A549 (cell line): ENCODE measurements around the gene PTPN13. TPM values are rescaled to one million over a fixed set of nuclear protein-coding genes. Genes with fewer than 3 reads are reported as not detected.

Experiments used
- ATAC-seq, 2 experiments: fragments of 200-7000 bp in 1 of 2; fragments of >200 bp in 1 of 2; cut with Nextera tagmentation in 1 of 2; cut with Tn5 transposase in 1 of 2; 3 replicates each; pipeline versions ENCODE4 v1.8.0 to v1.9.1; 2018 to 2020; ENCODE audit warnings: mild to moderate bottlenecking in 1 of 2, moderate library complexity in 1 of 2
- CTCF ChIA-PET: fragments of 300-600 bp; sonication (Branson Sonifier 250); formaldehyde crosslinking; extraction: SDS; loops from one replicate; lab custom pipeline; 2021; ENCODE audit warnings: antibody characterized with exemption, inconsistent platforms; lab: Yijun Ruan, JAX
- POLR2A ChIA-PET: fragments of 350-600 bp; formaldehyde crosslinking; extraction: SDS; loops from one replicate; lab custom pipeline; 2021; ENCODE audit warnings: antibody characterized with exemption, inconsistent platforms; lab: Yijun Ruan, JAX
- DNase-seq, 2 experiments: peaks; one replicate each; pipeline versions ENCODE4 v3.0.0 to v3.0.0-alpha.2; 2011 to 2016; ENCODE audit warnings: low read depth in 1 of 2, low spot score in 1 of 2
- FAIRE-seq: peaks from 2 replicates; lab custom pipeline; 2011; peaks lifted over from hg19 to GRCh38; lab: Jason Lieb, UNC
- H3K27ac ChIP-seq, 2 experiments: fragments of >200 bp; sonication (Bioruptor Twin); formaldehyde crosslinking; 3 replicates each; pipeline ENCODE4 v1.5.1; 2016 to 2017
- H3K4me1 ChIP-seq: fragments of >200 bp; sonication (Bioruptor Twin); formaldehyde crosslinking; 3 replicates; pipeline ENCODE4 v1.6.1; 2016
- H3K4me2 ChIP-seq: fragments of >200 bp; sonication (Bioruptor Twin); formaldehyde crosslinking; 3 replicates; pipeline ENCODE4 v1.6.1; 2016
- H3K4me3 ChIP-seq: fragments of >200 bp; sonication (Bioruptor Twin); formaldehyde crosslinking; 3 replicates; pipeline ENCODE4 v1.5.1; 2016
- H3K9me3 ChIP-seq: fragments of >200 bp; sonication (Bioruptor Twin); formaldehyde crosslinking; 3 replicates; pipeline ENCODE4 v1.6.1; 2016
- CBX2 ChIP-seq: fragments of 200-600 bp; sonication (generic); IDR thresholded peaks from 2 replicates; pipeline ENCODE4 v1.6.1; 2016; ENCODE audit warnings: low read depth, mild to moderate bottlenecking, borderline replicate concordance
- CEBPB ChIP-seq, 2 experiments: fragments of >200 bp in 1 of 2; sonication (Bioruptor Twin) in 1 of 2; formaldehyde crosslinking in 1 of 2; IDR thresholded peaks; 2 replicates each; pipeline ENCODE4 v1.6.1; 2012 to 2016
- E2F6 ChIP-seq: IDR thresholded peaks from 2 replicates; pipeline ENCODE4 v1.6.1; 2012; ENCODE audit warnings: low read depth, borderline replicate concordance
- EHMT2 ChIP-seq: fragments of 200-600 bp; sonication (generic); IDR thresholded peaks from 2 replicates; pipeline ENCODE4 v1.6.1; 2016; ENCODE audit warnings: antibody characterized with exemption, low read depth, mild to moderate bottlenecking, moderate library complexity
- FOSB ChIP-seq: fragments of 250-450 bp; sonication (Bioruptor Pico); IDR thresholded peaks from 2 replicates; pipeline ENCODE4 v1.5.0; 2020; ENCODE audit warnings: mild to moderate bottlenecking, moderate library complexity
- FOSL2 ChIP-seq, 2 experiments: fragments of 450-650 bp in 1 of 2; fragments of >200 bp in 1 of 2; sonication (Bioruptor Twin) in 1 of 2; formaldehyde crosslinking; IDR thresholded peaks; 2 replicates each; pipeline versions ENCODE4 v1.5.0 to v1.6.1; 2016 to 2020; ENCODE audit warnings: mild to moderate bottlenecking in 1 of 2, moderate library complexity in 1 of 2
- HOXB13 ChIP-seq: fragments of 250-450 bp; sonication (Bioruptor Pico); IDR thresholded peaks from 2 replicates; pipeline ENCODE4 v1.5.0; 2020; ENCODE audit warnings: low read depth, mild to moderate bottlenecking, moderate library complexity
- HOXB5 ChIP-seq: fragments of 250-450 bp; sonication (Bioruptor Pico); IDR thresholded peaks from 2 replicates; pipeline ENCODE4 v1.5.0; 2020; ENCODE audit warnings: mild to moderate bottlenecking, moderate library complexity
- JUN ChIP-seq, 2 experiments: fragments of >200 bp; sonication (Bioruptor Twin); formaldehyde crosslinking; IDR thresholded peaks; 2 replicates in 1 of 2; 3 replicates in 1 of 2; pipeline ENCODE4 v1.6.1; 2016 to 2017
- JUNB ChIP-seq: fragments of >200 bp; sonication (Bioruptor Twin); formaldehyde crosslinking; IDR thresholded peaks from 2 replicates; pipeline ENCODE4 v1.6.1; 2016
- KDM1A ChIP-seq: fragments of 200-600 bp; sonication (generic); IDR thresholded peaks from 2 replicates; pipeline ENCODE4 v1.6.1; 2016; ENCODE audit warnings: low read depth, mild to moderate bottlenecking
- MAX ChIP-seq: IDR thresholded peaks from 2 replicates; pipeline ENCODE4 v1.6.1; 2012
- MAZ ChIP-seq: fragments of 150-350 bp; IDR thresholded peaks from 2 replicates; pipeline ENCODE4 v1.6.1; 2014; ENCODE audit warnings: antibody characterized with exemption, low read depth, low read length, borderline replicate concordance
- MYC ChIP-seq: IDR thresholded peaks from 2 replicates; pipeline ENCODE4 v1.6.1; 2012; ENCODE audit warnings: mild to moderate bottlenecking, inconsistent platforms, low read length, improper control_type of control experiment, borderline replicate concordance
- NR3C1 ChIP-seq: fragments of >200 bp; sonication (Bioruptor Twin); formaldehyde crosslinking; IDR thresholded peaks from 3 replicates; pipeline ENCODE4 v1.6.1; 2017
- PHF8 ChIP-seq: fragments of 200-600 bp; sonication (generic); IDR thresholded peaks from 2 replicates; pipeline ENCODE4 v1.6.1; 2016; ENCODE audit warnings: low read depth, mild to moderate bottlenecking, antibody characterized with exemption, moderate library complexity, borderline replicate concordance
- USF2 ChIP-seq: fragments of 450-650 bp; IDR thresholded peaks from 2 replicates; pipeline ENCODE4 v1.6.1; 2014; ENCODE audit warnings: antibody characterized with exemption
- WGBS: methylation state at CpG from one replicate; pipeline ENCODE4 v1.1.6; 2017; ENCODE audit errors: missing lambda C conversion rate; 5-methylcytosine and 5-hydroxymethylcytosine counted together
- polyA plus RNA-seq, 4 experiments: library from polyadenylated mRNA; depleted of rRNA in 3 of 4; stranded (reverse); fragments of >200 nt; fragmentation: RNase III in 1 of 4; extraction: RNeasy Plus Mini Kit Qiagen cat#74134 plus additional on column Dnase treatment in 1 of 4; gene quantifications; 2 replicates in 3 of 4; 3 replicates in 1 of 4; pipeline ENCODE4 v1.2.3, GENCODE V29; 2011 to 2017
- TF ChIP-seq, protein P1 (sequence below): fragments of >200 bp; sonication (Bioruptor Twin); formaldehyde crosslinking; IDR thresholded peaks from 3 replicates; pipeline ENCODE4 v1.6.1; 2016
- TF ChIP-seq, protein P2 (sequence below): fragments of 250-450 bp; sonication (Bioruptor Pico); IDR thresholded peaks from 2 replicates; pipeline ENCODE4 v1.5.0; 2021; ENCODE audit warnings: mild to moderate bottlenecking, moderate library complexity, borderline replicate concordance
- TF ChIP-seq, protein P3 (sequence below): IDR thresholded peaks from 2 replicates; pipeline ENCODE4 v1.6.1; 2012

Gene PTPN13
- polyA plus RNA-seq, 2 of the 4 experiments (the other 2 are of a cell fraction) = 10.4 to 13.3 TPM

DNA sequence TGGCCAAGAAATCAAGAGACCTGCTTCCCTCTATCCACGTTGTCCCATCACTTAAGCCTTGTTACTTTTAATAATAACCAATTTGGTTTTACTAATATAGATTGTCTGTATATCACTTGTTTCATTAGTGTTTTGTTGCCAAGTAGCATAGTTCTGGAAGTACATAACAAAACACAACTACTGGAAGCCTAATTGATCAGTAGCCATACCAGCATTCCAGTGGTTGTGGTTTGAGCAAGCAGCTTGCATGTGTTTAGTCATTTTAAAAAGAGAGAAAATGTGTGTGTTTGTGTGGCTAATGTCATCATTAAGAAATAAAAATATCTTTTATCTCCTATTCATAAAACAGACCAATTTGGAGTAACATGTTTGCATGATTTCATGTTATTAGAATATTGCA, 70.8 kb downstream of the PTPN13 start (continued):
- TF ChIP-seq E2F6 (no peak), MAX (no peak)

DNA sequence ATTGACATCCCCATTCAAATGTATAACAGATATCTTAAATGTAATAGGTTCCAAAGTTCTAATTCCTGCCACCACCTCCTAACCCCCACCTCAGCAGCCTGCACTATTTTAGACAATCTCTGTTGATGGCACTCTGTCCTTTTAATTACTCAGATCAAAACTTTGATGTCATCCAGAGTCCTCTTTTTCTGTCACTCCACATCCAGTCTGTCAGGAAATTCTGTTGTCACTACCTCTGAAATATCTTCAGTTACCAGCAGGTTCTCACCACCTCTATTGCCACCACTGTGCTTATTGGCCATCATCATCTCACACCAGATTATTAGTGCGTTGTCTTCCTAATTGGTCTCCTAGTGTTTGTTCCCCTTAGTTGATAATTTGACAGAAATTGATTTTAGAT, 76.2 kb downstream of the PTPN13 start:
- DNase-seq = no peak
- no peak for TF ChIP-seq MAZ
- TF ChIP-seq, protein P1, sequence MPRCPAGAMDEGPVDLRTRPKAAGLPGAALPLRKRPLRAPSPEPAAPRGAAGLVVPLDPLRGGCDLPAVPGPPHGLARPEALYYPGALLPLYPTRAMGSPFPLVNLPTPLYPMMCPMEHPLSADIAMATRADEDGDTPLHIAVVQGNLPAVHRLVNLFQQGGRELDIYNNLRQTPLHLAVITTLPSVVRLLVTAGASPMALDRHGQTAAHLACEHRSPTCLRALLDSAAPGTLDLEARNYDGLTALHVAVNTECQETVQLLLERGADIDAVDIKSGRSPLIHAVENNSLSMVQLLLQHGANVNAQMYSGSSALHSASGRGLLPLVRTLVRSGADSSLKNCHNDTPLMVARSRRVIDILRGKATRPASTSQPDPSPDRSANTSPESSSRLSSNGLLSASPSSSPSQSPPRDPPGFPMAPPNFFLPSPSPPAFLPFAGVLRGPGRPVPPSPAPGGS = no peak
- WGBS = 93% methylated on average over 1 of the region's 1 CpG
- Histone ChIP-seq H3K4me3 (no peak overlapping the region), H3K27ac (0 out of 6 replicates have a peak overlapping the region, but pooled peaks of 1 of the 2 experiments have one; percentile 26), H3K9me3 (no peaks in the 10 kb centered on the region), H3K4me2 (peak overlapping the region; percentile 36; the same call in 2 of the 3 replicates), H3K4me1 (peaks cover 14% of the 10 kb centered on the region)
- ATAC-seq = no peak
- ChIA-PET POLR2A (no interaction called here), CTCF (no interaction called here)
- FAIRE-seq = no peak

DNA sequence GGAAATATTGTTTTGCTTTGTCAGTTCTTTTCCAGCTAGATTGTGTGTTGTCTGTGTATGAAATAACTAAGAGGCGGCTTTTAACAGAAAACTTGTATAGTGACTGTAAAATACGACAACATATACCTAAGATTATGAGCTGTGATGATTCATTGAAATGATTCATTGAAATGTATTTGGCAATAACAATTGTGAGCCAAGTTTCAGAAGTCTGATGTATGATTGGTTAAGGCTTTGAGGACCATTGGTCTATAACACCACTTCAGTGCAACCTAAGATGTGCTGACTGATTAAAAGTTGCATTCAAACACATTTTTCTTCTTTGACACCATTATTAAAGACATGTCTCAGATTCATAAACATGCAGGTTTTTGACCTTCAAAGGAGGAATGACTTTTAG, 76.6 kb downstream of the PTPN13 start:
- Histone ChIP-seq H3K4me3 (no peak overlapping the region), H3K4me1 (peaks cover 14% of the 10 kb centered on the region), H3K9me3 (no peaks in the 10 kb centered on the region), H3K27ac (no peak overlapping the region), H3K4me2 (peak overlapping the region; percentile 36; the same call in 2 of the 3 replicates)
- 58% methylated on average over 2 of the region's 2 CpGs for WGBS
- CTCF ChIA-PET = no interaction called here
- POLR2A ChIA-PET = no interaction called here
- ATAC-seq (peak; percentile 51 to 62; a peak in 2 of 6 replicates), FAIRE-seq (no peak), DNase-seq (peak in 1 of 2 experiments; percentile 21)
- peak; percentile 72 for TF ChIP-seq FOSL2 (IDR thresholded peaks at IDR 0.05)
- peak; percentile 70 for TF ChIP-seq FOSL2 (CRISPR knock-in tag; IDR thresholded peaks at IDR 0.05)
- TF ChIP-seq CEBPB (IDR thresholded peaks at IDR 0.05) = peak; percentile 19 to 76; a peak in 3 of 4 replicates
- peak; percentile 42 for TF ChIP-seq JUNB
- no peak for TF ChIP-seq HOXB13 (CRISPR knock-in tag)

GRCh38 chr4:86675548-86675947, 81.4 kb downstream of the PTPN13 start:
- Histone ChIP-seq H3K27ac (no peak overlapping the region), H3K4me3 (no peak overlapping the region), H3K9me3 (no peaks in the 10 kb centered on the region), H3K4me1 (peaks cover 9% of the 10 kb centered on the region), H3K4me2 (no peak overlapping the region)
- ChIA-PET CTCF (no interaction called here), POLR2A (no interaction called here)
- no peak for FAIRE-seq
- WGBS = 34% methylated on average over 1 of the region's 1 CpG
- TF ChIP-seq HOXB13 (CRISPR knock-in tag) (no peak), MAZ (no peak), FOSB (CRISPR knock-in tag) (no peak), KDM1A (no peak), JUN (IDR thresholded peaks at IDR 0.05) (no peak), PHF8 (no peak), USF2 (no peak), MYC (no peak), HOXB5 (CRISPR knock-in tag) (no peak), EHMT2 (no peak), NR3C1 (no peak), CBX2 (no peak)
- TF ChIP-seq, protein P2, sequence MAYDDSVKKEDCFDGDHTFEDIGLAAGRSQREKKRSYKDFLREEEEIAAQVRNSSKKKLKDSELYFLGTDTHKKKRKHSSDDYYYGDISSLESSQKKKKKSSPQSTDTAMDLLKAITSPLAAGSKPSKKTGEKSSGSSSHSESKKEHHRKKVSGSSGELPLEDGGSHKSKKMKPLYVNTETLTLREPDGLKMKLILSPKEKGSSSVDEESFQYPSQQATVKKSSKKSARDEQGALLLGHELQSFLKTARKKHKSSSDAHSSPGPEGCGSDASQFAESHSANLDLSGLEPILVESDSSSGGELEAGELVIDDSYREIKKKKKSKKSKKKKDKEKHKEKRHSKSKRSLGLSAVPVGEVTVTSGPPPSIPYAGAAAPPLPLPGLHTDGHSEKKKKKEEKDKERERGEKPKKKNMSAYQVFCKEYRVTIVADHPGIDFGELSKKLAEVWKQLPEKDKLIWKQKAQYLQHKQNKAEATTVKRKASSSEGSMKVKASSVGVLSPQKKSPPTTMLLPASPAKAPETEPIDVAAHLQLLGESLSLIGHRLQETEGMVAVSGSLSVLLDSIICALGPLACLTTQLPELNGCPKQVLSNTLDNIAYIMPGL (CRISPR knock-in tag) = no peak
- TF ChIP-seq, protein P3, sequence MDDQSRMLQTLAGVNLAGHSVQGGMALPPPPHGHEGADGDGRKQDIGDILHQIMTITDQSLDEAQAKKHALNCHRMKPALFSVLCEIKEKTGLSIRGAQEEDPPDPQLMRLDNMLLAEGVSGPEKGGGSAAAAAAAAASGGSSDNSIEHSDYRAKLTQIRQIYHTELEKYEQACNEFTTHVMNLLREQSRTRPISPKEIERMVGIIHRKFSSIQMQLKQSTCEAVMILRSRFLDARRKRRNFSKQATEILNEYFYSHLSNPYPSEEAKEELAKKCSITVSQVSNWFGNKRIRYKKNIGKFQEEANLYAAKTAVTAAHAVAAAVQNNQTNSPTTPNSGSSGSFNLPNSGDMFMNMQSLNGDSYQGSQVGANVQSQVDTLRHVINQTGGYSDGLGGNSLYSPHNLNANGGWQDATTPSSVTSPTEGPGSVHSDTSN = no peak
- no peak for DNase-seq
- no peak for ATAC-seq
